Smooth muscle cell (in vitro differentiated cells): ENCODE measurements around the gene UQCC5. TPM values are rescaled to one million over a fixed set of nuclear protein-coding genes. Genes with fewer than 3 reads are reported as not detected.

Source experiments
- DNase-seq: peaks from one replicate; lab custom pipeline; 2025; ENCODE audit not compliant: unreplicated experiment; lab: John Stamatoyannopoulos, UW
- H2AFZ ChIP-seq: fragments of 200-600 bp; sonication (generic); 2 replicates; pipeline ENCODE4 v1.6.0; 2016; ENCODE audit warnings: antibody characterized with exemption, low read depth, mild to moderate bottlenecking
- H3F3A ChIP-seq: fragments of 200-600 bp; sonication (generic); 2 replicates; pipeline ENCODE4 v1.6.0; 2017; ENCODE audit warnings: antibody characterized with exemption, low read depth
- H3K27ac ChIP-seq: fragments of 200-600 bp; sonication (generic); 2 replicates; pipeline ENCODE4 v1.5.1; 2016; ENCODE audit warnings: low read depth, mild to moderate bottlenecking
- H3K27me3 ChIP-seq: fragments of 200-600 bp; sonication (generic); 2 replicates; pipeline ENCODE4 v1.6.1; 2016; ENCODE audit warnings: low read depth, mild to moderate bottlenecking
- H3K36me3 ChIP-seq: fragments of 200-600 bp; sonication (generic); 2 replicates; pipeline ENCODE4 v1.5.1; 2016; ENCODE audit warnings: low read depth
- H3K4me1 ChIP-seq: fragments of 200-600 bp; sonication (generic); 2 replicates; pipeline ENCODE4 v1.5.1; 2016; ENCODE audit warnings: low read depth
- H3K4me2 ChIP-seq: fragments of 200-600 bp; sonication (generic); 2 replicates; pipeline ENCODE4 v1.6.0; 2016; ENCODE audit warnings: mild to moderate bottlenecking
- H3K4me3 ChIP-seq: fragments of 200-600 bp; sonication (generic); 2 replicates; pipeline ENCODE4 v1.5.1; 2016; ENCODE audit warnings: mild to moderate bottlenecking
- H3K79me2 ChIP-seq: fragments of 200-600 bp; sonication (generic); 2 replicates; pipeline ENCODE4 v1.6.0; 2016; ENCODE audit warnings: low read depth, mild to moderate bottlenecking
- H3K9ac ChIP-seq: fragments of 200-600 bp; sonication (generic); 2 replicates; pipeline ENCODE4 v1.6.0; 2016; ENCODE audit warnings: low read depth
- H3K9me3 ChIP-seq: fragments of 200-600 bp; sonication (generic); replicated peaks from 2 replicates; pipeline ENCODE4 v1.5.1; 2016; ENCODE audit warnings: low read depth
- H4K20me1 ChIP-seq: fragments of 200-600 bp; sonication (generic); 2 replicates; pipeline ENCODE4 v1.6.0; 2016; ENCODE audit warnings: low read depth
- WGBS: methylation state at CpG from one replicate; pipeline ENCODE4 v1.1.7; 2016; ENCODE audit warnings: low lambda C conversion rate; 5-methylcytosine and 5-hydroxymethylcytosine counted together
- polyA plus RNA-seq: library from polyadenylated mRNA; unstranded; fragments of >200 nt; fragmentation: Nextera tagmentation; extraction: Ambion mirVana; gene quantifications from 2 replicates; pipeline ENCODE4 v1.2.1, GENCODE V29; 2016
- total RNA-seq: library from RNA; depleted of rRNA; stranded (reverse); fragments of >200 nt; gene quantifications from 2 replicates; pipeline ENCODE4 v1.2.3, GENCODE V29; 2014
- TF ChIP-seq, protein P1 (sequence below): fragments of 200-600 bp; sonication (generic); IDR thresholded peaks from 2 replicates; pipeline ENCODE4 v1.5.1; 2017; ENCODE audit warnings: borderline replicate concordance, mild to moderate bottlenecking, antibody characterized with exemption; ENCODE audit not compliant: insufficient read depth, poor library complexity, severe bottlenecking

UQCC5 gene
- total and polyA plus RNA-seq, 2 experiments from 2014 or later: 0.76 to 33.0 TPM

DNA sequence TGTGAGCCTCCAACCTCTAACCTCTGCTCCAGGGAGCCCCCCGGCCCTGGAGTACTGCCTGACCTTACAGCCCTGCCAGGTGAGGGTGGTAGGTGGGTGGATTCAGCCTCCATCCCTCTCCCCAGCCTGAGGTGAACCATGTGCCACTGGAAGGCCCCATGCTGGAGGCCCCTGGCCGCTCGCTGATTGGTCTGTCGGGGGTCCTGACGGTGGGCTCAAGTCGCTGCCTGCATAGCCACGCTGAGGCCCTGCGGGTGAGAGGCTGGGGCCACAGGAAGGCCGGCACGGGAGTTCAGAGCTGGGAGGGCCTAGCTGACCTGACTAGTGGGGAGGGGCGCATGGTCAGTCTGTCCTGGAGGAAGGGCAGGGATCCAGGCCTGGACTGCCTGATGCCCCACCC is 21.8 kb upstream of the UQCC5 start:
- DNase-seq: no peak
- TF ChIP-seq, protein P1, sequence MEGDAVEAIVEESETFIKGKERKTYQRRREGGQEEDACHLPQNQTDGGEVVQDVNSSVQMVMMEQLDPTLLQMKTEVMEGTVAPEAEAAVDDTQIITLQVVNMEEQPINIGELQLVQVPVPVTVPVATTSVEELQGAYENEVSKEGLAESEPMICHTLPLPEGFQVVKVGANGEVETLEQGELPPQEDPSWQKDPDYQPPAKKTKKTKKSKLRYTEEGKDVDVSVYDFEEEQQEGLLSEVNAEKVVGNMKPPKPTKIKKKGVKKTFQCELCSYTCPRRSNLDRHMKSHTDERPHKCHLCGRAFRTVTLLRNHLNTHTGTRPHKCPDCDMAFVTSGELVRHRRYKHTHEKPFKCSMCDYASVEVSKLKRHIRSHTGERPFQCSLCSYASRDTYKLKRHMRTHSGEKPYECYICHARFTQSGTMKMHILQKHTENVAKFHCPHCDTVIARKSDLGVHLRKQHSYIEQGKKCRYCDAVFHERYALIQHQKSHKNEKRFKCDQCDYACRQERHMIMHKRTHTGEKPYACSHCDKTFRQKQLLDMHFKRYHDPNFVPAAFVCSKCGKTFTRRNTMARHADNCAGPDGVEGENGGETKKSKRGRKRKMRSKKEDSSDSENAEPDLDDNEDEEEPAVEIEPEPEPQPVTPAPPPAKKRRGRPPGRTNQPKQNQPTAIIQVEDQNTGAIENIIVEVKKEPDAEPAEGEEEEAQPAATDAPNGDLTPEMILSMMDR: no peak
- Histone ChIP-seq H3K4me2 (no peak overlapping the region), H3K27ac (no peak overlapping the region), H3K79me2 (no peaks in the 10 kb centered on the region), H4K20me1 (no peaks in the 10 kb centered on the region), H3K4me3 (no peak overlapping the region), H3K9me3 (no peaks in the 10 kb centered on the region), H2AFZ (no peak overlapping the region), H3K36me3 (no peaks in the 10 kb centered on the region), H3K27me3 (peaks cover 6% of the 10 kb centered on the region), H3K9ac (no peak overlapping the region), H3F3A (no peaks in the 10 kb centered on the region), H3K4me1 (no peaks in the 10 kb centered on the region)
- 90% methylated on average over 11 of the region's 11 CpGs for WGBS

DNA sequence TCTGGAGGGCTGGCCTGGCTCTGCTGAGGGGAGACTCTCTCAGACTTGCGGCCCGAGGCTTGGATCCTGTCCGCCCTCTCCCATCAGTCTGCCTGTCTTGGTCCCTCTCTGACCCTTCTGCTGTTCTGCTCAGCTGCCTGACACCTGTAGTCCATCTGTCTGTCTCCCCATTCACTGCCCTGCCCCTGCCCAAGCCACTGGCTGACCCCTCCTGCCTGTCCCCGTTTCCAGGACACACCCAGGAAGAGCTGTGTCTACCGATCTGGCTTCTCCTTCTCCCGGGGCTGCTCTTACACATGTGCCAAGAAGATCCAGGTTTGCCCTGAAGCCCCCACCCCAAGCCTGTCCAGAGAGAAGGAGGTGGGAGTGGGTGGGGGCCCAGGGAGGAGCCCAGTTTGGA is 21.2 kb upstream of the UQCC5 start:
- no peaks in the 10 kb centered on the region for H3K79me2 ChIP-seq
- no peak overlapping the region for H3K4me2 ChIP-seq
- no peak overlapping the region for H3K27ac ChIP-seq
- WGBS: 84% methylated on average over 6 of the region's 6 CpGs
- no peaks in the 10 kb centered on the region for H3K36me3 ChIP-seq
- H3K4me3 ChIP-seq: no peak overlapping the region
- no peaks in the 10 kb centered on the region for H3F3A ChIP-seq
- H3K27me3 ChIP-seq: peaks cover 6% of the 10 kb centered on the region
- H3K9me3 ChIP-seq: no peaks in the 10 kb centered on the region
- no peaks in the 10 kb centered on the region for H3K4me1 ChIP-seq
- H2AFZ ChIP-seq: no peak overlapping the region
- H3K9ac ChIP-seq: no peak overlapping the region
- TF ChIP-seq, protein P1: no peak
- no peaks in the 10 kb centered on the region for H4K20me1 ChIP-seq
- DNase-seq: no peak

DNA sequence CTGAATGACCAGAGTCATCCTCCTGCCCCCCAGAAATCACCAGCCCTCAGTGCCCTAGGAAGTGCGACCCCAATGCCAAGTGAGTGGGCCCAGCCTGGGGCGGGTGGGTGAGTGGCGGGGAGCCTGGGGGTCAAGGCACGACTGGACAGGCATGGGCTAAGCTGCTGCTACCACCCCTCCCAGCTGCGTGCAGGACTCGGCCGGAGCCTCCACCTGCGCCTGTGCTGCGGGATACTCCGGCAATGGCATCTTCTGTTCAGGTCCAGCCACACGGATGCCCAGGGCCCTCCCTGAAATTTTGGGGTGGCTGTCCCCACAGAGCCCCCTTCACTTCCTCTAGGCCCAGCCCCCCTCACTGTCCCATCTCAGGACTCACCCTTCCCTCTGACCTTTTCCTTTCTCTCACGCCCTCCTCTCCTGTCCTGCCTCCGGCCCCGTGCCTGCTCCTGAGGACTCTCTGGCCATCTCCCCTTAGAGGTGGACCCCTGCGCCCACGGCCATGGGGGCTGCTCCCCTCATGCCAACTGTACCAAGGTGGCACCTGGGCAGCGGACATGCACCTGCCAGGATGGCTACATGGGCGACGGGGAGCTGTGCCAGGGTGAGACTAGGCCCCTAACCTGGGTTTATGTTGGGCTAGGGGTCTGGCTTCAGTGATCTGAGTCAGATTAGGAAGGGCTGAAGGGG is 19.8 kb upstream of the UQCC5 start:
- WGBS: 96% methylated on average over 18 of the region's 19 CpGs
- H3K4me2 ChIP-seq: no peak overlapping the region
- H3K36me3 ChIP-seq: no peaks in the 10 kb centered on the region
- TF ChIP-seq, protein P1: no peak
- no peak overlapping the region for H3K27ac ChIP-seq
- H3K4me1 ChIP-seq: no peaks in the 10 kb centered on the region
- H4K20me1 ChIP-seq: no peaks in the 10 kb centered on the region
- H3K79me2 ChIP-seq: no peaks in the 10 kb centered on the region
- H3F3A ChIP-seq: no peaks in the 10 kb centered on the region
- H3K9me3 ChIP-seq: no peaks in the 10 kb centered on the region
- H3K27me3 ChIP-seq: peaks cover 6% of the 10 kb centered on the region
- no peak for DNase-seq
- H3K9ac ChIP-seq: no peak overlapping the region
- H2AFZ ChIP-seq: no peak overlapping the region
- no peak overlapping the region for H3K4me3 ChIP-seq
